HG03159 (cell line): ENCODE data around the gene SCN1B.
"Not testable (repeated sequence)": the region's sequence is repeated elsewhere in the genome, so short reads cannot be mapped to it uniquely, and the experiment has no call there.

ENCODE experiments used
- ATAC-seq: cut with Tn5 transposase; IDR thresholded peaks from one replicate; pipeline ENCODE4 v1.9.1; 2021; ENCODE audit warnings: mild to moderate bottlenecking, moderate library complexity; ENCODE audit not compliant: unreplicated experiment

Gene SCN1B

DNA sequence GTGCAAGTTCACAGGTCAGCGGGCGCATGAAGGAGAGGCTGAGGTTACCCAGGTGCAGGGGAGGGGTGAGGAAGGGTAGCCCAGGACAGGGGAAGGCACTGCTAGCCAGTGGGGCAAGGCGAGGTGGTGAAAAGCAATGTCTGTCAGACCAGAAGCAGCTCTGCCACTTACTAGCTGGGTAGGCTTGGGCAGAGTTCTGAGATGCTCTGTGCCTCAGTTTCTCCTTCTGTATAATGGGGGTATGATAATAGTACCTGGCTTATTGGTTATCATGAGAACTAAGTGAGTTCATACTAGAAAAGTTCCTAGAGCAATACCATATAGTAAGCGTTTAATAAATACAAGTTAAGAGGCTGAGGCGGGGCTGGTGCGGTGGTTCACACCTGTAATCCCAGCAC, 14.3 kb upstream of the SCN1B start:
- no peak for ATAC-seq

GRCh38 chr19:35017507-35017906, 12.8 kb upstream of the SCN1B start:
- no peak for ATAC-seq

DNA sequence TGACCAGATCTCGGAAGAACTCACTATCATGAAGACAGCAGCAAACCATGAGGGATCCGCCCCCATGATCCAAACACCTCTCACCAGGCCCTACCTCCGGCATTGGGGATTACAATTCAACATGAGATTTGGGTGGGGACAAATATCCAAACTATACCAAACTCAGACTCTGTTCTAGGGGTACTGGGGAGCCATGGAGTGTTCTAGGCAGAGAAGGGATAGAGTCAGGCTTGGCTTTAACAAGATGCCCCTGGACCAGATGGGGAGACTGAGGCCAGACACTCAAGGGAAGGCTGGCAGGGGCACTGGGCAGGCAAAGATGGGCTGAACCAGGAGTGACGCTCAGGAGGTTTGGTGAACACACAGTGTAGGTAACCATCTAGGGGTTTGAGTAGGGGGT, 11.9 kb upstream of the SCN1B start:
- ATAC-seq = no peak

DNA sequence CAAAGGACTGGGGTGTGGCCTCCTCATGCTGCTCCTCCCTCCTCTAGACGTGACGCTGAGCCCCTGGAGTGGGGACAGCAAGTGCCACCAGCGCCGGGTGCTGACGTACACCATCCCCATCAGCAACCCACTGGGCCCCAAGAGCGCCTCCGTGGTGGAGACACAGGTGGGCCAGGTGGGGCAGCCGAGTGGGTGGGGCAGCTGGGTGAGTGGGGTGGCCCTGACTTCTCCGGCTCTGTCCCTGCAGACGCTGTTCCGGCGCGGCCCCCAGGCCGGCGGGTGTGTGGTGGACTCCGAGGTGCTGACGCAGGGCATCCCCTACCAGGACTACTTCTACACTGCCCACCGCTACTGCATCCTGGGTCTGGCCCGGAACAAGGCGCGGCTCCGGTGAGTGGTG, 11.1 kb upstream of the SCN1B start:
- no peak for ATAC-seq

GRCh38 chr19:35021016-35021415, 9.3 kb upstream of the SCN1B start:
- no peak for ATAC-seq

DNA sequence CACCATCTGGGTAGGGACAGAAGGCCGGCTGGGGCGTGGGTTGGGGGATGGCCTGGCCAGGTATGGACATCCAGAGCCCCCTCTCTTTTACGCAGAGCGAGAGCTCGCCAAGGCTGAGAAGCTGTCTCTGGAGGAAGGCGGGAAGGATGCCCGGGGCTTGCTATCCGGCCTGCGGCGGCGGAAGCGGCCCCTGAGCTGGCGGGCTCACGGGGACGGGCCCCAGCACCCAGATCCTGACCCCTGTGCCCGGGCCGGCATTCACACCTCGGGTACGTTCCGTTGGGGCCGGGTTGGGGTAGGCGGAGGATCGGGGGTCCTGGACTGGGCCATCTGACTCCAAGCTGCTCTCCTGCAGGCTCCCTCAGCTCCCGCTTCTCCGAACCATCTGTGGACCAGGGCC, 8.7 kb upstream of the SCN1B start:
- ATAC-seq = no peak

GRCh38 chr19:35022460-35022859, 7.8 kb upstream of the SCN1B start:
- no peak for ATAC-seq

- no peak for ATAC-seq
Observed at GRCh38 chr19:35023428-35023827, 6.8 kb upstream of the SCN1B start.

- no peak for ATAC-seq
Observed at GRCh38 chr19:35024095-35024494, 6.2 kb upstream of the SCN1B start.

- ATAC-seq = no peak
Observed at GRCh38 chr19:35025969-35026368, 4.3 kb upstream of the SCN1B start.

- ATAC-seq = no peak
Observed at GRCh38 chr19:35026418-35026817, 3.9 kb upstream of the SCN1B start.

GRCh38 chr19:35027009-35027408, 3.3 kb upstream of the SCN1B start:
- no peak for ATAC-seq

DNA sequence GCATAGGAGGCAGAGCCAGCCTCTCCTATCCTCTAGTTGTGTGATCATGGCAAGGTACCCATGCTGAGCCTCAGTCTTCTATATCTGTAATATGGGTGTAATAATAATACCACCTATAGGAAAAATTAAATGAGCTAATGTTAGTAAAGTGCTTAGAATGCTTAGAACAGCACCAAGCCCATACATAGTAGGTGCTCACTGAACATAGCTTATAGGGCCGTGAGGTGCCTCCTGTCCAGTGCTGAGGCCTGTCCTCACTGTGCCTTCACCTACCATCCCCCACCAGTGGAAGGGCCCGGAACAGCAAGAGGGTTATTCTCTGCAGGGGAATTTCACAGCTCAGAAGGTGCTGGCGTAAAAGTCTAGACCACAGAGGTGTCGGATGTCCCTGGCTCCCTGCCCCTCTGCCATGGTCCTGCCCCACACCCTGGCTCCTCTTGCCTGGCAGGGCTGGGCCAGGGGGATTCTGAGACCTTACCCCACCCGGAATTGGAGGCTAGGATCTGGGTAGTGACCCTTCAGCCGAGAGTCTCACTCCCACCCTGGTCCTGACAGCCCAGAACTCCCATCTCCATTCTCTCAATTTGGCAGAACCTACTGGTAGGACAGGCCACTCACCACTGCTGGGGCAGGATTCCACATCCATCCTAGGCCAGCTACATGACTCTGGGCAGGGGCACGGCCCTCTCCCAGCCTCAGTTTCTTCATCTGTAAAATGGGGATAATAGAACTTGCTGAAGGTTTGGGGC, 2.2 kb upstream of the SCN1B start:
- no peak for ATAC-seq

- not testable (repeated sequence) for ATAC-seq
Observed at GRCh38 chr19:35028600-35028885, 1.7 kb upstream of the SCN1B start.

DNA sequence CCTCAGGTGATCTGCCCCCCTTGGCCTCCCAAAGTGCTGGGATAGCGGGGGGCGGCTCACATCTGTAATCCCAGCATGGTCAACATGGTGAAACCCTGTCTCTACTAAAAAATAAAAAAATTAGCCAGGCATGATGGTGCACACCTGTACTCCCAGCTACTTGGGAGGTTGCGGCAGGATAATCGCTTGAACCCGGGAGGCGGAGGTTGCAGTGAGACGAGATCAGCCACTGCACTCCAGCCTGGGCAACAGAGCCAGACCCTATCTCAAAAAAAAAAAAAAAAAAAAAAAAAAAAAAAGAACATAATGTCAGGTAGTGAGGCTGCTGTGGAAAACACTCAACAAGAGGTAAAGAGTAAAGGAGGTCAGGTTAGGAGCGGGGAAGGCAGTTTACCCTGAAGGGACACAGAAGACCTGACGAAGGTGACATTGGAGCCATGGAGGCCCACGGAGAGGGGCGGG, 964 bp upstream of the SCN1B start:
- not testable (repeated sequence) for ATAC-seq

DNA sequence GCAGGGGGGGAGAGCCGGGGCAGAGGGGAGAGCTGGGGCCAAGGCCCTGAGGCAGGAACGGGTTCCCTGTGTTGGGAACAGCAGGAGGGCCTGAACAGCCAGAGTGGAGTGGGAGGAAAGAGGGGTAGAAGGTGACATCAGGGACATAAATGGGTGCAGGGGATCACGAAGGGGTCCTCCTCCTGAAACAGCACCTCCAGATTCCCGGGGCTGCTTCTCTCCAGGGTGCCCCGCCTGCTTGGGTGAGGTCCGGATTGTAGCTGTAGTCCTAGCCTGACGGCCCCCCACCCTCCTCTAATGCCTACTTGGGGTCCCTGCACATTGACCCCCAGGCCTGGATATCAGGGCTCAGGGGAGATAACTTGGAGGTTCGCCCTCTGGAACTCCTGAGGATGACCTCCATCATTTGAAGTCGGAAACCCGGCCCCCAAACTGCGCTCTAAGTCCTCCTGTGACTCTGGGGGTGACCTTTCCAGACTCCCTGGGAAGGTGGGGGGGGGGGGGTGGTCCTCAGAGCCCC, 473 bp upstream of the SCN1B start:
- no peak for ATAC-seq

DNA sequence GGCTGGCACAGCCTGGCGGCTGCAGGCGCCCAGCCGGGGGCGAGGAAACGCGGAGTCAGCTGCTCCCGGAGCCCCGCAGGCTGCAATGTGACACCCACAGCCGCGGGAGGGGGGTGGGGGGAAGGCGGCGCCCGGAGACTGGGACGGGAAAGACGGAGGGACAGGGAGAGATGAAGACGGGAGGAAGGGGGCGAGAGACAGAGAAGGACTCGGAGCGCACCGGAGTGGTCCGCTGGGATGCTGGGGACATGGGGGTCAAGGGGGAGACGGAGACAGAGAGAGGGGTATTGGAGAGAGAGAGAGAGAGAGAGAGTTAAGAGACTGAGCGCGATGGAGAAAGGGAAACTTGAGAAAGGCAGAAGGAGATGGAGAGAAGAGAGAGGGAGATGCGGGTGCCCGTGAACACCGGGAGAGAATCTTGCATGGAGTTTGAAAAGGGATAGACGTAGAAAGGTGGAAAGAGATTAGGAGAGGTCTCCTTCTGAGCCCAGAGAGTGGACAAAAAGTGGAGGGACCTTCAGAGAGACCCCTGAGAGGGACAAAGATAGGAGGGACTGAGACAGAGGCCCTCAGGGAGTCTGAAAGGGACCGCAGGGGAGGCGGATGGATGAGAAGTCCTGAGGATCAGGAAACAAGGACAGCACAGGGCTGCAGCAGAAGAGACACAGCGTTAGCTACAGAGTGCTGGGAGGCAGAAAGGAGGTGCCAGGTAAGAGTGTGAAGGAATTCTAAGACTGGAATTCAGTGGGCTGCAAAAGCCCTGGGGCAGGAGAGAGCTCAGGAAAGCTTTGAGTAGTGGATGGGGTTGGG, 1.0 kb downstream of the SCN1B start:
- no peak for ATAC-seq

- no peak for ATAC-seq
Observed at GRCh38 chr19:35032356-35032865, 2.1 kb downstream of the SCN1B start.

DNA sequence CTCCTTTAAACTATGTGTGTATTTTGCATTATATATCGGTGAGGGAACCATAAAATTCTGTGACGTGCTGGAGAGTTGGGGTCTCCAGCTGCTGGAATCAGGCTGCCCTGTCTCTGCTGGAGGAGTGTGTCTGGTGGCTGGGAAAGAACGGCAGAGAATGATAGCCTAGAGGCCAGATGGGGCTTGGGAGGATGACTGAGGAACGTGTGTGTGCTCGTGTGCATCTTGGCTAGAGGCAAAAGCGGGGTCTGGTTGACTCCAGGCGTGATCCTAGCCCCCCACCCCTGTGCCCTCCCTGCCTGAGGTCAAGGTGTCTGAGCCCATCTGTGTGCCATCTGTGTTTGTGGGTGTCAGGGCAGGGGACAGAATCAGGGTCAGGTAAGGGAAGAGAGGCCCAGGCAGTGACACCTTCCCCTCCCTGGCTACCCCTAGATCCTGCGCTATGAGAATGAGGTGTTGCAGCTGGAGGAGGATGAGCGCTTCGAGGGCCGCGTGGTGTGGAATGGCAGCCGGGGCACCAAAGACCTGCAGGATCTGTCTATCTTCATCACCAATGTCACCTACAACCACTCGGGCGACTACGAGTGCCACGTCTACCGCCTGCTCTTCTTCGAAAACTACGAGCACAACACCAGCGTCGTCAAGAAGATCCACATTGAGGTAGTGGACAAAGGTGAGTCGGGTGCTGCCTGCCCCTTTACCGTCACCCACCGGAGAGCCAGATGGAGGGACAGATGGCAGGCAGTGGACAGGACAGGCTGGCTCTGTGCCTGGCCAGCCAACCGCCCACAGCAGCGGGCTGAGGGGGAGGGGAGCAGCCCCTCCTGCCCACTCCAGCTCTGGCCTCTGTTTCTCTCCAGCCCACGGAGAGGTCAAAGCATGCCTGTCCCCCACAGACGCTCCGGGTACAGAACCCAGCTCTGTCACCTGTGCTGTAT, 3.1 kb downstream of the SCN1B start:
- no peak for ATAC-seq

GRCh38 chr19:35034005-35034502, 3.8 kb downstream of the SCN1B start:
- ATAC-seq = no peak
